Hindlimb muscle (tissue), 1 donor: Measurements from ENCODE around the gene LCE2C. TPM values are rescaled to one million over a fixed set of nuclear protein-coding genes. Genes with fewer than 3 reads are reported as not detected.

ENCODE experiments used
- polyA plus RNA-seq: library from polyadenylated mRNA; unstranded; fragments of 120-200 nt; gene quantifications from one replicate; pipeline ENCODE4 v1.2.1, GENCODE V29; 2013; ENCODE audit not compliant: insufficient read length

The LCE2C gene
- polyA plus RNA-seq, 1 donor = not detected

Other genes starting within 250 kb of the LCE2C start
- gene LCE5A, start 164.5 kb upstream of the LCE2C start, polyA plus RNA-seq = not detected
- gene CRCT1, start 160.8 kb upstream of the LCE2C start, polyA plus RNA-seq = not detected
- not detected for gene LCE3E, start 108.5 kb upstream of the LCE2C start, polyA plus RNA-seq
- gene LCE3D, start 94.8 kb upstream of the LCE2C start, polyA plus RNA-seq = not detected
- gene LCE3C, start 75.0 kb upstream of the LCE2C start, polyA plus RNA-seq = not detected
- gene LCE3B, start 61.5 kb upstream of the LCE2C start, polyA plus RNA-seq = not detected
- gene LCE3A, start 52.2 kb upstream of the LCE2C start, polyA plus RNA-seq = not detected
- not detected for gene LCE2D, start 11.9 kb upstream of the LCE2C start, polyA plus RNA-seq
- gene LCE2B, start 10.8 kb downstream of the LCE2C start, polyA plus RNA-seq = not detected
- not detected for gene LCE2A, start 23.1 kb downstream of the LCE2C start, polyA plus RNA-seq
- not detected for gene LCE4A, start 32.9 kb downstream of the LCE2C start, polyA plus RNA-seq
- gene KPRP, start 82.7 kb downstream of the LCE2C start, polyA plus RNA-seq = not detected
- gene LCE1F, start 99.9 kb downstream of the LCE2C start, polyA plus RNA-seq = not detected
- gene LCE1E, start 111.0 kb downstream of the LCE2C start, polyA plus RNA-seq = not detected
- not detected for gene LCE1D, start 121.4 kb downstream of the LCE2C start, polyA plus RNA-seq
- not detected for gene LCE1C, start 131.4 kb downstream of the LCE2C start, polyA plus RNA-seq
- not detected for gene LCE1B, start 136.7 kb downstream of the LCE2C start, polyA plus RNA-seq
- gene LCE1A, start 152.2 kb downstream of the LCE2C start, polyA plus RNA-seq = not detected
- gene LCE6A, start 167.6 kb downstream of the LCE2C start, polyA plus RNA-seq = not detected
- gene LCE7A, start 184.7 kb downstream of the LCE2C start, polyA plus RNA-seq = not detected
- not detected for gene SMCP, start 203.0 kb downstream of the LCE2C start, polyA plus RNA-seq
- 0.36 TPM for gene IVL, start 233.3 kb downstream of the LCE2C start, polyA plus RNA-seq